GM23338 (cell line): ENCODE results near the gene PRKD1.

ENCODE experiments used
- CREB1 ChIP-seq: fragments of 250-450 bp; sonication (Bioruptor Pico); IDR thresholded peaks from 2 replicates; pipeline ENCODE4 v1.5.0; 2020; ENCODE audit warnings: low read depth, mild to moderate bottlenecking, moderate library complexity
- EZH2 ChIP-seq: fragments of 200-600 bp; sonication (generic); IDR thresholded peaks from one replicate; pipeline ENCODE4 v1.8.0; 2017; ENCODE audit warnings: antibody characterized with exemption, mild to moderate bottlenecking, low read depth; ENCODE audit not compliant: unreplicated experiment
- EZH2phosphoT487 ChIP-seq: fragments of 200-600 bp; sonication (generic); IDR thresholded peaks from one replicate; pipeline ENCODE4 v1.8.1; 2018; ENCODE audit warnings: antibody characterized with exemption; ENCODE audit not compliant: unreplicated experiment
- POLR2AphosphoS5 ChIP-seq: IDR thresholded peaks from 2 replicates; pipeline ENCODE4 v1.6.1; 2016; ENCODE audit warnings: antibody characterized with exemption, low read depth
- TF ChIP-seq, protein P1 (sequence below), 2 experiments: fragments of 200-600 bp in 1 of 2; sonication (generic) in 1 of 2; conservative IDR thresholded peaks; 2 replicates each; pipeline versions ENCODE4 v1.5.1 to v1.6.1; 2016 to 2017; ENCODE audit warnings: antibody characterized with exemption in 2 of 2, low read depth in 2 of 2, mild to moderate bottlenecking in 2 of 2, moderate library complexity in 1 of 2
- TF ChIP-seq, protein P2 (sequence below): IDR thresholded peaks from one replicate; pipeline ENCODE4 v1.6.1; 2018; ENCODE audit warnings: antibody characterized with exemption; ENCODE audit not compliant: unreplicated experiment
- TF ChIP-seq, protein P3 (sequence below): fragments of 250-450 bp; sonication (Bioruptor Pico); IDR thresholded peaks from 2 replicates; pipeline ENCODE4 v1.5.0; 2020; ENCODE audit warnings: mild to moderate bottlenecking, moderate library complexity

DNA sequence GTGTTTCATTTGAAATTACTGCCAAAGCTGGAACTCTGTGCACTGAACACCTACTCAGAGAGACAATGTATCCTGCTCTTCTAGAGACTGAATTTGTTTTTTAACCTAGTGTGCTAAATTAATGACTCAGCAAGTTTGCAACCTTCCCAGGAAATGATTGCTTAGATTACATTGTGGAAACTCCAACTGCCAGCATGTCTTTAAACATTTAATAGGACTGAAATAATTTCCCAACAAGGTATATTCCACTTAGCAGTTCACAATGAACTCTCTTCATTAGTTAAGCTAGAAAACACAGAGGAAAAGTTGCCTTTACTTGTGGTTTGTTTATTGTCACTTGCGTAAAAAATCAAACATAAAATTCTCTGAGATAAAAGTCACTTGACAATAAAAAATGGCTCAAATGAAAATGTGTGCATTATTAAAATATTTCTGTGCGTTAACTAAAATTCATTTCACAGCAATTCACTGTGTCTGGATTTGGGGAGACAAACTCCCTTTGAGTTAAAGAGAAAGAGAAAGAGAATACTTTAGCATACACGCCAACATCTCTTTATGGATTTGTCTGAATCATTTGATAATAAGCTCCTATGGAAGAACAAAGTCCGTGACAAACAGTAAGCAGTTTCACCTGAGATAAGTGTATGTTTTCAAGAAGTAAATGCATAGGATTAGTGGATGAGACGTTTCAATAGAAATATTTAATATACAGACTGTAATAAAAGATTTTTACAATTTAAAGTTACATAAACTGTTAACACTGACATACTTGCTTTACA is 284.0 kb downstream of the PRKD1 start:
- TF ChIP-seq, protein P1, sequence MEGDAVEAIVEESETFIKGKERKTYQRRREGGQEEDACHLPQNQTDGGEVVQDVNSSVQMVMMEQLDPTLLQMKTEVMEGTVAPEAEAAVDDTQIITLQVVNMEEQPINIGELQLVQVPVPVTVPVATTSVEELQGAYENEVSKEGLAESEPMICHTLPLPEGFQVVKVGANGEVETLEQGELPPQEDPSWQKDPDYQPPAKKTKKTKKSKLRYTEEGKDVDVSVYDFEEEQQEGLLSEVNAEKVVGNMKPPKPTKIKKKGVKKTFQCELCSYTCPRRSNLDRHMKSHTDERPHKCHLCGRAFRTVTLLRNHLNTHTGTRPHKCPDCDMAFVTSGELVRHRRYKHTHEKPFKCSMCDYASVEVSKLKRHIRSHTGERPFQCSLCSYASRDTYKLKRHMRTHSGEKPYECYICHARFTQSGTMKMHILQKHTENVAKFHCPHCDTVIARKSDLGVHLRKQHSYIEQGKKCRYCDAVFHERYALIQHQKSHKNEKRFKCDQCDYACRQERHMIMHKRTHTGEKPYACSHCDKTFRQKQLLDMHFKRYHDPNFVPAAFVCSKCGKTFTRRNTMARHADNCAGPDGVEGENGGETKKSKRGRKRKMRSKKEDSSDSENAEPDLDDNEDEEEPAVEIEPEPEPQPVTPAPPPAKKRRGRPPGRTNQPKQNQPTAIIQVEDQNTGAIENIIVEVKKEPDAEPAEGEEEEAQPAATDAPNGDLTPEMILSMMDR (conservative IDR thresholded peaks at IDR 0.05; ENCODE audit: low read depth in 2 of 2) = no peak
- TF ChIP-seq, protein P2, sequence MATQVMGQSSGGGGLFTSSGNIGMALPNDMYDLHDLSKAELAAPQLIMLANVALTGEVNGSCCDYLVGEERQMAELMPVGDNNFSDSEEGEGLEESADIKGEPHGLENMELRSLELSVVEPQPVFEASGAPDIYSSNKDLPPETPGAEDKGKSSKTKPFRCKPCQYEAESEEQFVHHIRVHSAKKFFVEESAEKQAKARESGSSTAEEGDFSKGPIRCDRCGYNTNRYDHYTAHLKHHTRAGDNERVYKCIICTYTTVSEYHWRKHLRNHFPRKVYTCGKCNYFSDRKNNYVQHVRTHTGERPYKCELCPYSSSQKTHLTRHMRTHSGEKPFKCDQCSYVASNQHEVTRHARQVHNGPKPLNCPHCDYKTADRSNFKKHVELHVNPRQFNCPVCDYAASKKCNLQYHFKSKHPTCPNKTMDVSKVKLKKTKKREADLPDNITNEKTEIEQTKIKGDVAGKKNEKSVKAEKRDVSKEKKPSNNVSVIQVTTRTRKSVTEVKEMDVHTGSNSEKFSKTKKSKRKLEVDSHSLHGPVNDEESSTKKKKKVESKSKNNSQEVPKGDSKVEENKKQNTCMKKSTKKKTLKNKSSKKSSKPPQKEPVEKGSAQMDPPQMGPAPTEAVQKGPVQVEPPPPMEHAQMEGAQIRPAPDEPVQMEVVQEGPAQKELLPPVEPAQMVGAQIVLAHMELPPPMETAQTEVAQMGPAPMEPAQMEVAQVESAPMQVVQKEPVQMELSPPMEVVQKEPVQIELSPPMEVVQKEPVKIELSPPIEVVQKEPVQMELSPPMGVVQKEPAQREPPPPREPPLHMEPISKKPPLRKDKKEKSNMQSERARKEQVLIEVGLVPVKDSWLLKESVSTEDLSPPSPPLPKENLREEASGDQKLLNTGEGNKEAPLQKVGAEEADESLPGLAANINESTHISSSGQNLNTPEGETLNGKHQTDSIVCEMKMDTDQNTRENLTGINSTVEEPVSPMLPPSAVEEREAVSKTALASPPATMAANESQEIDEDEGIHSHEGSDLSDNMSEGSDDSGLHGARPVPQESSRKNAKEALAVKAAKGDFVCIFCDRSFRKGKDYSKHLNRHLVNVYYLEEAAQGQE = no peak
- TF ChIP-seq, protein P3, sequence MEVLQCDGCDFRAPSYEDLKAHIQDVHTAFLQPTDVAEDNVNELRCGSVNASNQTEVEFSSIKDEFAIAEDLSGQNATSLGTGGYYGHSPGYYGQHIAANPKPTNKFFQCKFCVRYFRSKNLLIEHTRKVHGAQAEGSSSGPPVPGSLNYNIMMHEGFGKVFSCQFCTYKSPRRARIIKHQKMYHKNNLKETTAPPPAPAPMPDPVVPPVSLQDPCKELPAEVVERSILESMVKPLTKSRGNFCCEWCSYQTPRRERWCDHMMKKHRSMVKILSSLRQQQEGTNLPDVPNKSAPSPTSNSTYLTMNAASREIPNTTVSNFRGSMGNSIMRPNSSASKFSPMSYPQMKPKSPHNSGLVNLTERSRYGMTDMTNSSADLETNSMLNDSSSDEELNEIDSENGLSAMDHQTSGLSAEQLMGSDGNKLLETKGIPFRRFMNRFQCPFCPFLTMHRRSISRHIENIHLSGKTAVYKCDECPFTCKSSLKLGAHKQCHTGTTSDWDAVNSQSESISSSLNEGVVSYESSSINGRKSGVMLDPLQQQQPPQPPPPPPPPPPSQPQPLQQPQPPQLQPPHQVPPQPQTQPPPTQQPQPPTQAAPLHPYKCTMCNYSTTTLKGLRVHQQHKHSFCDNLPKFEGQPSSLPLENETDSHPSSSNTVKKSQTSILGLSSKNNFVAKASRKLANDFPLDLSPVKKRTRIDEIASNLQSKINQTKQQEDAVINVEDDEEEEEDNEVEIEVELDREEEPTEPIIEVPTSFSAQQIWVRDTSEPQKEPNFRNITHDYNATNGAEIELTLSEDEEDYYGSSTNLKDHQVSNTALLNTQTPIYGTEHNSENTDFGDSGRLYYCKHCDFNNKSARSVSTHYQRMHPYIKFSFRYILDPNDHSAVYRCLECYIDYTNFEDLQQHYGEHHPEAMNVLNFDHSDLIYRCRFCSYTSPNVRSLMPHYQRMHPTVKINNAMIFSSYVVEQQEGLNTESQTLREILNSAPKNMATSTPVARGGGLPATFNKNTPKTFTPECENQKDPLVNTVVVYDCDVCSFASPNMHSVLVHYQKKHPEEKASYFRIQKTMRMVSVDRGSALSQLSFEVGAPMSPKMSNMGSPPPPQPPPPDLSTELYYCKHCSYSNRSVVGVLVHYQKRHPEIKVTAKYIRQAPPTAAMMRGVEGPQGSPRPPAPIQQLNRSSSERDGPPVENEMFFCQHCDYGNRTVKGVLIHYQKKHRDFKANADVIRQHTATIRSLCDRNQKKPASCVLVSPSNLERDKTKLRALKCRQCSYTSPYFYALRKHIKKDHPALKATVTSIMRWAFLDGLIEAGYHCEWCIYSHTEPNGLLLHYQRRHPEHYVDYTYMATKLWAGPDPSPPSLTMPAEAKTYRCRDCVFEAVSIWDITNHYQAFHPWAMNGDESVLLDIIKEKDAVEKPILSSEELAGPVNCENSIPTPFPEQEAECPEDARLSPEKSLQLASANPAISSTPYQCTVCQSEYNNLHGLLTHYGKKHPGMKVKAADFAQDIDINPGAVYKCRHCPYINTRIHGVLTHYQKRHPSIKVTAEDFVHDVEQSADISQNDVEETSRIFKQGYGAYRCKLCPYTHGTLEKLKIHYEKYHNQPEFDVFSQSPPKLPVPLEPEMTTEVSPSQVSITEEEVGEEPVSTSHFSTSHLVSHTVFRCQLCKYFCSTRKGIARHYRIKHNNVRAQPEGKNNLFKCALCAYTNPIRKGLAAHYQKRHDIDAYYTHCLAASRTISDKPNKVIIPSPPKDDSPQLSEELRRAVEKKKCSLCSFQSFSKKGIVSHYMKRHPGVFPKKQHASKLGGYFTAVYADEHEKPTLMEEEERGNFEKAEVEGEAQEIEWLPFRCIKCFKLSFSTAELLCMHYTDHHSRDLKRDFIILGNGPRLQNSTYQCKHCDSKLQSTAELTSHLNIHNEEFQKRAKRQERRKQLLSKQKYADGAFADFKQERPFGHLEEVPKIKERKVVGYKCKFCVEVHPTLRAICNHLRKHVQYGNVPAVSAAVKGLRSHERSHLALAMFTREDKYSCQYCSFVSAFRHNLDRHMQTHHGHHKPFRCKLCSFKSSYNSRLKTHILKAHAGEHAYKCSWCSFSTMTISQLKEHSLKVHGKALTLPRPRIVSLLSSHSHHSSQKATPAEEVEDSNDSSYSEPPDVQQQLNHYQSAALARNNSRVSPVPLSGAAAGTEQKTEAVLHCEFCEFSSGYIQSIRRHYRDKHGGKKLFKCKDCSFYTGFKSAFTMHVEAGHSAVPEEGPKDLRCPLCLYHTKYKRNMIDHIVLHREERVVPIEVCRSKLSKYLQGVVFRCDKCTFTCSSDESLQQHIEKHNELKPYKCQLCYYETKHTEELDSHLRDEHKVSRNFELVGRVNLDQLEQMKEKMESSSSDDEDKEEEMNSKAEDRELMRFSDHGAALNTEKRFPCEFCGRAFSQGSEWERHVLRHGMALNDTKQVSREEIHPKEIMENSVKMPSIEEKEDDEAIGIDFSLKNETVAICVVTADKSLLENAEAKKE (CRISPR knock-in tag) = no peak
- TF ChIP-seq EZH2 = no peak
- TF ChIP-seq POLR2AphosphoS5 = no peak
- TF ChIP-seq CREB1 (CRISPR knock-in tag) = no peak
- no peak for TF ChIP-seq EZH2phosphoT487
